OCI-LY3 (cell line): ENCODE data around the gene CLEC2B.

Source experiments
- H2AFZ ChIP-seq: fragments of 200-600, 300-600 bp; shearing (Covaris generic); 2 replicates; pipeline ENCODE4 v1.6.0; 2014; ENCODE audit warnings: antibody characterized with exemption, low read depth, low read length
- H3K27ac ChIP-seq: fragments of 200-600, 300-600 bp; sonication (generic); 2 replicates; pipeline ENCODE4 v1.5.1; 2014; ENCODE audit warnings: mild to moderate bottlenecking, low read length, moderate library complexity, mixed read lengths
- H3K27me3 ChIP-seq: fragments of 200-600, 300-600 bp; sonication (generic); 2 replicates; pipeline ENCODE4 v1.6.1; 2014; ENCODE audit warnings: low read depth, low read length, mixed read lengths
- H3K36me3 ChIP-seq: fragments of 200-600, 300-600 bp; sonication (generic); replicated peaks from 2 replicates; pipeline ENCODE3; 2014; ENCODE audit warnings: low read depth, low read length, mixed read lengths
- H3K4me1 ChIP-seq: fragments of 300-600, 200-600 bp; sonication (generic); 2 replicates; pipeline ENCODE4 v1.6.1; 2014; ENCODE audit warnings: low read length, mixed read lengths
- H3K4me2 ChIP-seq: fragments of 200-600, 300-600 bp; sonication (generic); 2 replicates; pipeline ENCODE4 v1.6.1; 2014; ENCODE audit warnings: low read length, mixed read lengths
- H3K4me3 ChIP-seq: fragments of 300-600, 200-600 bp; sonication (generic); 2 replicates; pipeline ENCODE4 v1.5.1; 2014; ENCODE audit warnings: antibody characterized with exemption, mild to moderate bottlenecking, low read length, moderate library complexity
- H3K79me2 ChIP-seq: fragments of 300-600, 200-600 bp; shearing (Covaris generic); 2 replicates; pipeline ENCODE4 v1.6.1; 2014; ENCODE audit warnings: mild to moderate bottlenecking, low read length, mixed read lengths
- H3K9ac ChIP-seq: fragments of 300-600, 200-600 bp; shearing (Covaris generic); 2 replicates; pipeline ENCODE4 v1.6.0; 2014; ENCODE audit warnings: mild to moderate bottlenecking, low read length, moderate library complexity
- H3K9me3 ChIP-seq: fragments of 200-600, 300-600 bp; shearing (Covaris generic); 2 replicates; pipeline ENCODE4 v1.6.1; 2014; ENCODE audit warnings: low read length, mixed read lengths; ENCODE audit not compliant: insufficient read depth
- H4K20me1 ChIP-seq: fragments of 200-600, 300-600 bp; sonication (generic); 2 replicates; pipeline ENCODE4 v1.6.1; 2016; ENCODE audit warnings: low read length, mixed read lengths; ENCODE audit not compliant: insufficient read depth
- CTCF ChIP-seq: fragments of 200-600, 300-600 bp; sonication (generic); IDR thresholded peaks from 2 replicates; pipeline ENCODE4 v1.5.1; 2014; ENCODE audit warnings: antibody characterized with exemption, low read length, low read depth
- EZH2phosphoT487 ChIP-seq: fragments of 200-600 bp; shearing (Covaris generic); IDR thresholded peaks from 2 replicates; pipeline ENCODE4 v1.6.1; 2018; ENCODE audit warnings: antibody characterized with exemption, mixed run types, low read depth

Gene CLEC2B

GRCh38 chr12:9864913-9865675 lies 4.1 kb downstream of the CLEC2B start:
- no peak overlapping the region for H2AFZ ChIP-seq
- no peaks in the 10 kb centered on the region for H4K20me1 ChIP-seq
- TF ChIP-seq EZH2phosphoT487 (no peak), CTCF (no peak)
- no peaks in the 10 kb centered on the region for H3K27me3 ChIP-seq
- H3K4me2 ChIP-seq = no peak overlapping the region
- H3K36me3 ChIP-seq = no peaks in the 10 kb centered on the region
- H3K9me3 ChIP-seq = no peaks in the 10 kb centered on the region
- H3K4me1 ChIP-seq = peaks cover 23% of the 10 kb centered on the region
- H3K79me2 ChIP-seq = no peaks in the 10 kb centered on the region
- H3K27ac ChIP-seq = no peak overlapping the region
- no peak overlapping the region for H3K9ac ChIP-seq
- H3K4me3 ChIP-seq = no peak overlapping the region

GRCh38 chr12:9858135-9858534 lies 11.0 kb downstream of the CLEC2B start:
- no peak overlapping the region for H3K4me2 ChIP-seq
- H3K27me3 ChIP-seq = no peaks in the 10 kb centered on the region
- no peaks in the 10 kb centered on the region for H3K36me3 ChIP-seq
- no peak overlapping the region for H3K27ac ChIP-seq
- no peaks in the 10 kb centered on the region for H4K20me1 ChIP-seq
- H3K9me3 ChIP-seq = no peaks in the 10 kb centered on the region
- no peak overlapping the region for H3K4me3 ChIP-seq
- H2AFZ ChIP-seq = no peak overlapping the region
- no peak for TF ChIP-seq CTCF
- TF ChIP-seq EZH2phosphoT487 = no peak
- H3K4me1 ChIP-seq = no peaks in the 10 kb centered on the region
- H3K9ac ChIP-seq = no peak overlapping the region
- H3K79me2 ChIP-seq = no peaks in the 10 kb centered on the region

GRCh38 chr12:9856894-9857293 lies 12.3 kb downstream of the CLEC2B start:
- Histone ChIP-seq H3K79me2 (no peaks in the 10 kb centered on the region), H3K27me3 (no peaks in the 10 kb centered on the region), H3K27ac (no peak overlapping the region), H3K4me2 (no peak overlapping the region), H3K4me1 (no peaks in the 10 kb centered on the region), H3K9me3 (no peaks in the 10 kb centered on the region), H3K9ac (no peak overlapping the region), H4K20me1 (no peaks in the 10 kb centered on the region), H2AFZ (no peak overlapping the region), H3K36me3 (no peaks in the 10 kb centered on the region), H3K4me3 (no peak overlapping the region)
- no peak for TF ChIP-seq EZH2phosphoT487

- Histone ChIP-seq H3K9me3 (no peaks in the 10 kb centered on the region), H3K4me1 (no peaks in the 10 kb centered on the region), H4K20me1 (no peaks in the 10 kb centered on the region), H2AFZ (no peak overlapping the region), H3K4me2 (no peak overlapping the region), H3K27me3 (no peaks in the 10 kb centered on the region), H3K9ac (no peak overlapping the region), H3K79me2 (no peaks in the 10 kb centered on the region), H3K27ac (no peak overlapping the region), H3K36me3 (no peaks in the 10 kb centered on the region), H3K4me3 (no peak overlapping the region)
- TF ChIP-seq EZH2phosphoT487 (no peak), CTCF (no peak)
Observed at GRCh38 chr12:9856151-9856550, 13.0 kb downstream of the CLEC2B start.
